Skeletal muscle tissue (tissue), 4 donors: ENCODE results near the gene NR4A1. TPM values are rescaled to one million over a fixed set of nuclear protein-coding genes. Genes with fewer than 3 reads are reported as not detected.
"Not testable (repeated sequence)": the region's sequence is repeated elsewhere in the genome, so short reads cannot be mapped to it uniquely, and the experiment has no call there.

Source experiments
- H3K27ac ChIP-seq: one replicate; pipeline ENCODE4 v1.7.0; 2013; ENCODE audit warnings: mild to moderate bottlenecking, low read depth, low read length, inconsistent platforms
- H3K27me3 ChIP-seq, 3 donors: one replicate each; pipeline ENCODE4 v1.7.0; 2013; ENCODE audit warnings: low read length in 3 of 3; ENCODE audit not compliant: control insufficient read depth in 3 of 3, insufficient read depth in 3 of 3
- H3K36me3 ChIP-seq, 3 donors: one replicate each; pipeline ENCODE4 v1.7.0; 2013; ENCODE audit warnings: low read length in 3 of 3; ENCODE audit not compliant: control insufficient read depth in 3 of 3, insufficient read depth in 3 of 3
- H3K4me1 ChIP-seq, 3 donors: one replicate each; pipeline ENCODE4 v1.7.0; 2013; ENCODE audit warnings: low read length in 3 of 3, mild to moderate bottlenecking in 3 of 3; ENCODE audit not compliant: control insufficient read depth in 3 of 3, insufficient read depth in 3 of 3
- H3K4me3 ChIP-seq, 3 donors: one replicate each; pipeline ENCODE4 v1.7.0; 2013; ENCODE audit warnings: low read length in 3 of 3
- H3K9ac ChIP-seq, 3 donors: one replicate each; pipeline ENCODE4 v1.7.0; 2013; ENCODE audit warnings: low read length in 3 of 3, mild to moderate bottlenecking in 3 of 3, moderate library complexity in 2 of 3, low read depth in 1 of 3
- H3K9me3 ChIP-seq, 3 donors: one replicate each; pipeline ENCODE4 v1.7.0; 2013; ENCODE audit warnings: low read length in 3 of 3; ENCODE audit not compliant: control insufficient read depth in 3 of 3
- total RNA-seq: library from RNA; depleted of rRNA; stranded (reverse); fragments of >200 nt; gene quantifications from one replicate; pipeline ENCODE4 v1.2.3, GENCODE V29; 2014
- donor health status: Osteomylitis.

The NR4A1 gene
- total RNA-seq, 1 donor from 2014 or later, result 24.5 TPM

DNA sequence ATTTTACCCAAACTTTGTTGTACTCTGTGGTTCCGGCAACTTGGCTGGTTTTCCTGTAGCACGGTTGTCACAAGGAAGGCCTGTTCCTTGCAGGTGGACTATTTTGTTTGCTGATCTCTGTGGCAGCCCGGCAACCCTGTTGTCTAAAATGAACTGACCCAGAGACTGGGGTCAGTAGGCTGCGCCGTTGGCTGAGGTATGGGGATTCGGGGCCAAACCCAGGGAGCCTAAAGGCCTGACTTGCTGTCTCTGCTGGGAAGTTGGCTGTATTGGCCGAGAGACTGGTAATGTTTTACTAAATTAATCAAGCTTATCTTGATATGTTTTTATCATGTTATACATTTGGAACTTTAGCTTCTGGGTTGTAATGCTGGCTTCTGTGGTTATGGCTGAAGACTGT lies 42.1 kb downstream of the NR4A1 start:
- Histone ChIP-seq H3K27me3 (peaks cover 0 to 6% (median 0%) of the 10 kb centered on the region in 3 donors), H3K36me3 (no peaks in the 10 kb centered on the region)

DNA sequence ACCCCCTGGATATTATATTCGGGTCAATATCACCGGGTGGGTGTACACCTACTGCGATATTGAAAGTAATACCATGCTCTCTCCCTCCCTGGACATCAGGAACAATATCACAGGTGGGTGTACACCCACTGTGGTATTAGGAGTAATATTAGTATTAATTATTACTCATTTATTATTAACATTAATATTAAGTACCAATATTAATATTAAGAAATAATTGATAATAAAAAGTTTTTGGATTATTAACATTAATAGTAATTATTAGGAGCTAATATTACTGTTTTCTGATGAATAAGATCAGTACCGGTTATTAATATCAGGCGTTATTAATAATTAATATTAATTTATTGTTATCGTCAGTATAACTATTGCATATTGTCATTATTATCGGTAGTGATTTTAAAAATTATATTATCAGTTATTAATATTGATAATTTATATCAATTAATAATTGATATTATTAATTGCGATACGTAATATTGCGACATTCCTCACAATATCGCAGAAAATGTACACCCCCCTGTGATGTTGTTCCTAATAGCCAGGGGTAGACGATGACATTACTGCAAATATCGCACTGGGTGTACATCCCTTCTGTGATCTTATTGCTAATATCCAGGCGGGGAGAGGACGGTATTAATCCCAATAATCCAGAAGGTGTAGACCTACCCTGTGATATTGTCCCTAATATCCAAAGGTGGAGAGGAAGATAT lies 45.2 kb downstream of the NR4A1 start:
- peaks cover 0 to 2% (median 0%) of the 10 kb centered on the region in 3 donors for H3K9me3 ChIP-seq
- no peak overlapping the region for H3K27ac ChIP-seq
- peaks cover 0 to 3% (median 0%) of the 10 kb centered on the region in 3 donors for H3K4me1 ChIP-seq
- H3K36me3 ChIP-seq, result no peaks in the 10 kb centered on the region
- H3K4me3 ChIP-seq, result no peak overlapping the region
- H3K9ac ChIP-seq, result no peak overlapping the region
- H3K27me3 ChIP-seq, result peaks cover 0 to 3% (median 0%) of the 10 kb centered on the region in 3 donors

More for the DNA sequence above, 42.1 kb downstream of the NR4A1 start:
- Histone ChIP-seq H3K9me3 (peaks cover 0 to 2% (median 0%) of the 10 kb centered on the region in 3 donors), H3K4me1 (peaks cover 6 to 12% (median 9%) of the 10 kb centered on the region in 3 donors), H3K27ac (no peak overlapping the region), H3K9ac (no peak overlapping the region), H3K4me3 (no peak overlapping the region)

DNA sequence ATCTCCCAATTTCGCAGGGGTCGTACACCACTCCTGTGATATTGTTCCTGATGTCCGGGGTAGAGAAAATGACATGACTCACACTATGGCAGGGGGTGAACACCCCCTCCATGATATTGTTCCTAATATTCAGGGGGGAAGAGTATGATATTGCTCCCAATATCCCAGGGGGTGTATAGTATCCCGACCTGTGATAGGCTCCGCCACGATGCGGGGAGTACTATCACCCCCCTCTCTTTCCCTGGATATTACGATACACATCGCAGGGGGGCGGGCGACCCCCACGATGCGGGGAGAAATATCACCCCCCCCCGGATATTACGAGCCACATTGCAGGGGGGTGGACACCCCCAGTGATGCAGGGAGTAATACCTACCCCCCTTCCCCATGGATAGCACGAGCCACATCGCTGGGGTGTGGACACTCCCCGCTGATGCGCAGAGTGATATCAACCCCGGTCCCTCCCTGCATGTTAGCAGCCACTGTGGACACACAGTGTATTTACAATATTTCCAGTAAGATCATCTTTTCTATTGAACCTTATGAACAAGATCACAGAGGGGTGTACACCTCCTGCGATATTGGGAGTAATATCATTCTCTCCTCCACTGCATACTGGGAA lies 45.9 kb downstream of the NR4A1 start:
- no peak overlapping the region for H3K27ac ChIP-seq
- no peak overlapping the region for H3K4me3 ChIP-seq
- H3K27me3 ChIP-seq, result peaks cover 0 to 3% (median 0%) of the 10 kb centered on the region in 3 donors
- H3K4me1 ChIP-seq, result peaks cover 0 to 3% (median 0%) of the 10 kb centered on the region in 3 donors
- H3K9ac ChIP-seq, result no peak overlapping the region
- H3K36me3 ChIP-seq, result no peaks in the 10 kb centered on the region
- peaks cover 0 to 2% (median 0%) of the 10 kb centered on the region in 3 donors for H3K9me3 ChIP-seq

DNA sequence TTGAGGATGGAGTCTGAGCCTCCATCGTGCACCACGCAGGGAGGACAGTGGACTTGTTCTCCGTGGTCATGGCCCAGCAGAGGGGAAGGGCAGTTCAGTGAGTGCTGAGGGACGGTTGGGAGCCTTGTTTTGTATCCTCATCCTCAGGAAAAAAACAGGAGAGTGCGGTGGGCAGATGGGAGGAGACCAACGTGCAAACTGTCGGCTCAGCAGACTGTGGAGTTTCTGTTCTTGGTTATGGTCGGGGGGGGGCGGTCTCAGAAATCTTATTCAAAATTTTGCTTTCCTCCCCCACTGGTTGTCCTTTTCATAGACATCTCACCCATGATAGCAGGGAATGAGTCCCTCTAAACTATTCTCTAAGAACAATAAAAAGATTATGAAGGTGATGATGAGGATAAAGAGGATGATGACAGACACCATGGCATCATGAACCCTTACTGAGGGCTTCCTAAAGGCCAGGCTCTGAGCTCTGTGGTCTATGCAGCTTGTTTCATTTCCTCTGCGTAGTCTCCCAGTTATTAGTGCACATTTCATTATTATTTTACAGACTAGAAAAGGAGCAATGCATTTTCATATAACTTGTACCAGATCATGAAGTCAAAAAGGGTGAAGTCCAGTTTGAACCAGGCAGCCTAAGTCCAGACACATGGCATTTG lies 53.3 kb downstream of the NR4A1 start:
- not testable (repeated sequence) for H3K9me3 ChIP-seq, H3K27me3 ChIP-seq, H3K36me3 ChIP-seq

More for the DNA sequence above, 53.3 kb downstream of the NR4A1 start:
- not testable (repeated sequence) for H3K27ac ChIP-seq, H3K4me3 ChIP-seq, H3K9ac ChIP-seq, H3K4me1 ChIP-seq

Other genes with a start within 250 kb of the NR4A1 start
- gene FIGNL2, start 202.7 kb upstream of the NR4A1 start, total RNA-seq, result 1.0 TPM
- not detected for gene ANKRD33, start 163.3 kb upstream of the NR4A1 start, total RNA-seq
- 56.9 TPM for gene ACVRL1, start 143.9 kb upstream of the NR4A1 start, total RNA-seq
- 8.4 TPM for gene ACVR1B, start 99.7 kb upstream of the NR4A1 start, total RNA-seq
- gene TAMALIN, start 44.5 kb upstream of the NR4A1 start, total RNA-seq, result 9.4 TPM
- 34.4 TPM for gene ATG101, start 18.5 kb downstream of the NR4A1 start, total RNA-seq
- not detected for gene SMIM41, start 28.3 kb downstream of the NR4A1 start, total RNA-seq
- gene KRT80, start 140.6 kb downstream of the NR4A1 start, total RNA-seq, result 0.52 TPM
- gene KRT7, start 181.8 kb downstream of the NR4A1 start, total RNA-seq, result not detected
- gene KRT86, start 223.2 kb downstream of the NR4A1 start, total RNA-seq, result 0.52 TPM
- gene KRT81, start 240.1 kb downstream of the NR4A1 start, total RNA-seq, result not detected